Uterus (tissue), 2 donors: ENCODE data around the gene UGGT1.

Source experiments
- POLR2A ChIP-seq, 2 donors: fragments of 450-650 bp; IDR thresholded peaks; one replicate each; pipeline ENCODE4 v1.6.1; 2016; ENCODE audit warnings: antibody characterized with exemption in 2 of 2, mild to moderate bottlenecking in 1 of 2, moderate library complexity in 1 of 2
- TF ChIP-seq, protein P1 (sequence below), 4 experiments: fragments of 200-600 bp in 2 of 4; fragments of 450-650 bp in 2 of 4; sonication (generic) in 2 of 4; IDR thresholded peaks; one replicate each; pipeline ENCODE4 v1.5.1; 2016 to 2019; ENCODE audit warnings: antibody characterized with exemption in 4 of 4, mild to moderate bottlenecking in 2 of 4, moderate library complexity in 1 of 4

DNA sequence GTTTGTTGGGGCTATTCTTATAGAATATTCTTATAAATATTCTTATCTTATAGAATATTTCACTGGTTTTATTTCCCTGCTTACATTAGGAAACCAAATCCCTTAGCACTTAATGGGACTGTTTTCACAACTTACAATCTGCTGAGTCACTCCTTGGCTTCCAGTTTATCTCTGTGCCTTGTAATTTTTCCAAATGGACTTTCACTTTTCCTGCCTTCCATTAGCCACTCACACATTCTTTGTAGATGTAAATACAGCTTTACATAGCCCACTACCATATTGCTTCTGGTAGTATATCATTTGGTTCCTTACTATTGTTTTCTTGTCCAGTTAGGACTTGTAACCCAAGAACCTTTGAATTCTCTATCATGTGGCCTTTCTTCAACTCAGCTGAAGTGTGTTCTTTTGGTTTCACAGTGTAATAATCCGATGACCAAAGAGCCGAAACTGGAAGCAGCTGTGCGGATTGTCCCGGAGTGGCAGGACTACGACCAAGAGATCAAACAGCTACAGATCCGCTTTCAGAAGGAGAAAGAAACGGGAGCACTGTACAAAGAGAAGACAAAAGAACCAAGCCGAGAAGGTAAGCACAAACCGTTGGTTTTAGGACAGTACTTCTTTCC is 96.1 kb downstream of the UGGT1 start:
- TF ChIP-seq, protein P1, sequence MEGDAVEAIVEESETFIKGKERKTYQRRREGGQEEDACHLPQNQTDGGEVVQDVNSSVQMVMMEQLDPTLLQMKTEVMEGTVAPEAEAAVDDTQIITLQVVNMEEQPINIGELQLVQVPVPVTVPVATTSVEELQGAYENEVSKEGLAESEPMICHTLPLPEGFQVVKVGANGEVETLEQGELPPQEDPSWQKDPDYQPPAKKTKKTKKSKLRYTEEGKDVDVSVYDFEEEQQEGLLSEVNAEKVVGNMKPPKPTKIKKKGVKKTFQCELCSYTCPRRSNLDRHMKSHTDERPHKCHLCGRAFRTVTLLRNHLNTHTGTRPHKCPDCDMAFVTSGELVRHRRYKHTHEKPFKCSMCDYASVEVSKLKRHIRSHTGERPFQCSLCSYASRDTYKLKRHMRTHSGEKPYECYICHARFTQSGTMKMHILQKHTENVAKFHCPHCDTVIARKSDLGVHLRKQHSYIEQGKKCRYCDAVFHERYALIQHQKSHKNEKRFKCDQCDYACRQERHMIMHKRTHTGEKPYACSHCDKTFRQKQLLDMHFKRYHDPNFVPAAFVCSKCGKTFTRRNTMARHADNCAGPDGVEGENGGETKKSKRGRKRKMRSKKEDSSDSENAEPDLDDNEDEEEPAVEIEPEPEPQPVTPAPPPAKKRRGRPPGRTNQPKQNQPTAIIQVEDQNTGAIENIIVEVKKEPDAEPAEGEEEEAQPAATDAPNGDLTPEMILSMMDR (IDR thresholded peaks at IDR 0.05): no peak
- no peak for TF ChIP-seq POLR2A (IDR thresholded peaks at IDR 0.05)
